GM19455 (cell line): ENCODE results near the gene G2E3.
"Not testable (repeated sequence)": the region's sequence is repeated elsewhere in the genome, so short reads cannot be mapped to it uniquely, and the experiment has no call there.

Experiments used
- ATAC-seq: cut with Tn5 transposase; IDR thresholded peaks from one replicate; pipeline ENCODE4 v1.9.1; 2021; ENCODE audit not compliant: unreplicated experiment

The G2E3 gene

GRCh38 chr14:30558362-30558674 is 640 bp upstream of the G2E3 start:
- ATAC-seq: no peak

- ATAC-seq: peak; percentile 22
These were observed 707 bp downstream of the G2E3 start for GRCh38 chr14:30559638-30560091.

GRCh38 chr14:30560581-30560980 is 1.6 kb downstream of the G2E3 start:
- no peak for ATAC-seq

GRCh38 chr14:30564235-30564867 is 5.4 kb downstream of the G2E3 start:
- ATAC-seq: no peak

- no peak for ATAC-seq
These were observed 5.9 kb downstream of the G2E3 start for GRCh38 chr14:30564868-30565248.

- ATAC-seq: no peak
These were observed 10.4 kb downstream of the G2E3 start for GRCh38 chr14:30569216-30569902.

- ATAC-seq: no peak
These were observed 10.9 kb downstream of the G2E3 start for GRCh38 chr14:30569903-30570226.

- no peak for ATAC-seq
These were observed 13.3 kb downstream of the G2E3 start for GRCh38 chr14:30572237-30572636.

GRCh38 chr14:30572771-30573170 is 13.8 kb downstream of the G2E3 start:
- no peak for ATAC-seq

- no peak for ATAC-seq
These were observed 14.4 kb downstream of the G2E3 start for GRCh38 chr14:30573226-30573814.

- ATAC-seq: no peak
These were observed 15.0 kb downstream of the G2E3 start for GRCh38 chr14:30573966-30574365.

- not testable (repeated sequence) for ATAC-seq
These were observed 15.8 kb downstream of the G2E3 start for GRCh38 chr14:30574777-30575176.

GRCh38 chr14:30576333-30576732 is 17.4 kb downstream of the G2E3 start:
- ATAC-seq: not testable (repeated sequence)

- ATAC-seq: no peak
These were observed 21.8 kb downstream of the G2E3 start for GRCh38 chr14:30580616-30581282.

GRCh38 chr14:30581283-30581625 is 22.3 kb downstream of the G2E3 start:
- ATAC-seq: no peak

- ATAC-seq: no peak
These were observed 23.4 kb downstream of the G2E3 start for GRCh38 chr14:30582376-30582775.

- ATAC-seq: no peak
These were observed 25.2 kb downstream of the G2E3 start for GRCh38 chr14:30584058-30584630.

GRCh38 chr14:30585204-30585603 is 26.2 kb downstream of the G2E3 start:
- no peak for ATAC-seq

GRCh38 chr14:30587141-30587540 is 28.2 kb downstream of the G2E3 start:
- no peak for ATAC-seq

- no peak for ATAC-seq
These were observed 29.9 kb downstream of the G2E3 start for GRCh38 chr14:30588873-30589272.

- ATAC-seq: no peak
These were observed 38.0 kb downstream of the G2E3 start for GRCh38 chr14:30596935-30597334.

- ATAC-seq: no peak
These were observed 38.5 kb downstream of the G2E3 start for GRCh38 chr14:30597504-30597903.
